Measurements from ENCODE around the gene LRP2BP.

DNA sequence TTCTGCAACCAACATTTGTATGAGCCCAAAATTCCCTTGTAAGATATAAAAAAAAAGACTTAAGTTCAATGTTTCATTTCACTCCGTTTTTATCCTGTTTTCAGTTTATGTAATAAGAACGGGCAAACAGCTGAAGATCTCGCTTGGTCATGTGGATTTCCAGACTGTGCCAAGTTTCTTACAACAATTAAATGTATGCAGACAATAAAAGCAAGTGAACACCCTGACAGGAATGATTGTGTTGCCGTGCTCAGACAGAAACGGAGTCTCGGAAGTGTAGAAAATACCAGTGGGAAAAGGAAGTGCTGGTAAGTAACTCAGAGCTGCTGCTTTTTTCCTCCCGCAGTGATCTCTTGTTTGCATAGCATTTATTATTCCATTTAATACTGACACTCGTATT, 3.7 kb upstream of the LRP2BP start:
- TF ChIP-seq, protein P1, sequence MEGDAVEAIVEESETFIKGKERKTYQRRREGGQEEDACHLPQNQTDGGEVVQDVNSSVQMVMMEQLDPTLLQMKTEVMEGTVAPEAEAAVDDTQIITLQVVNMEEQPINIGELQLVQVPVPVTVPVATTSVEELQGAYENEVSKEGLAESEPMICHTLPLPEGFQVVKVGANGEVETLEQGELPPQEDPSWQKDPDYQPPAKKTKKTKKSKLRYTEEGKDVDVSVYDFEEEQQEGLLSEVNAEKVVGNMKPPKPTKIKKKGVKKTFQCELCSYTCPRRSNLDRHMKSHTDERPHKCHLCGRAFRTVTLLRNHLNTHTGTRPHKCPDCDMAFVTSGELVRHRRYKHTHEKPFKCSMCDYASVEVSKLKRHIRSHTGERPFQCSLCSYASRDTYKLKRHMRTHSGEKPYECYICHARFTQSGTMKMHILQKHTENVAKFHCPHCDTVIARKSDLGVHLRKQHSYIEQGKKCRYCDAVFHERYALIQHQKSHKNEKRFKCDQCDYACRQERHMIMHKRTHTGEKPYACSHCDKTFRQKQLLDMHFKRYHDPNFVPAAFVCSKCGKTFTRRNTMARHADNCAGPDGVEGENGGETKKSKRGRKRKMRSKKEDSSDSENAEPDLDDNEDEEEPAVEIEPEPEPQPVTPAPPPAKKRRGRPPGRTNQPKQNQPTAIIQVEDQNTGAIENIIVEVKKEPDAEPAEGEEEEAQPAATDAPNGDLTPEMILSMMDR (conservative IDR thresholded peaks at IDR 0.05; ENCODE audit: low read depth, low read length): no peak
- TF ChIP-seq ELK1 (IDR thresholded peaks at IDR 0.05; ENCODE audit: borderline replicate concordance, low read depth, low read length) (no peak), BHLHE40 (IDR thresholded peaks at IDR 0.05; ENCODE audit: low read depth, low read length) (no peak), MXI1 (IDR thresholded peaks at IDR 0.05; ENCODE audit: borderline replicate concordance, low read depth, low read length) (no peak)

Data from IMR-90 (cell line).